ENCODE results near the gene EPHB2. TPM values are rescaled to one million over a fixed set of nuclear protein-coding genes. Genes with fewer than 3 reads are reported as not detected.

EPHB2 gene
- total and polyA plus RNA-seq, 2 of the 8 experiments (the other 6 are each of a cell fraction or from before 2014, with no cell fraction given), result 15.8 to 17.2 TPM

DNA sequence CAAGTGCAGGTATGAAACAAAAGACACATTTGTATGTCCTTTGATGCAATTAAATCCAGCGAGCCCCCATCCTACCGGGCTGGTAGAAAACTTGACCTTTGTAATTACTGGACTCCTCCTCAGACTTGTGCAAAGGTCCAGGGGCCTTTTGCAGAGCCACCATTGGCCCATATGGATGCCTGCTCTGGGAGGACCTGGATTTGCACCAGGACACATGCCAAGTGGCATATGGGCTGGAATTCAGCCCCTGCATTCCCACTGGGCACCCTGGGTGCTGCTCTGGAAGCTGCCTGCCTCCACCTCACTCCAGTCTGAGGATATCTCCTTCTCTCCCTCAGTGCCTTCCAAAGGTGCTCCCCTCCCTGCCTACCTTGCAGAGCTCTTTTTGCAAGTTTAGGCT, 226.0 kb downstream of the EPHB2 start:
- POLR2A ChIA-PET (ENCODE audit: partially characterized antibody), result no interaction called here
- H3K36me3 ChIP-seq (ENCODE audit: control insufficient read depth in 2 of 4, insufficient read depth in 4 of 4, low read length in 3 of 4), result no peaks in the 10 kb centered on the region
- H4K91ac ChIP-seq (replicated peaks; ENCODE audit: insufficient read length, low read length), result no peak overlapping the region
- no peaks in the 10 kb centered on the region for H3K4me1 ChIP-seq (replicated peaks in 1 of 4; ENCODE audit: control insufficient read depth in 3 of 4, insufficient read depth in 4 of 4, low read length in 3 of 4)
- H2BK15ac ChIP-seq (ENCODE audit: low read length), result no peak overlapping the region
- H2BK5ac ChIP-seq (ENCODE audit: low read depth, low read length), result no peak overlapping the region
- TF ChIP-seq TEAD4 (IDR thresholded peaks at IDR 0.05; ENCODE audit: low read depth, low read length) (no peak), POLR2A (IDR thresholded peaks at IDR 0.05; ENCODE audit: control extremely low read depth in 1 of 2, low read depth in 2 of 2, low read length in 2 of 2) (no peak), SP1 (IDR thresholded peaks at IDR 0.05; ENCODE audit: low read depth, low read length) (no peak), CHD1 (IDR thresholded peaks at IDR 0.05; ENCODE audit: low read depth, low read length) (no peak), SP4 (IDR thresholded peaks at IDR 0.05; ENCODE audit: low read length) (no peak), RXRA (IDR thresholded peaks at IDR 0.05; ENCODE audit: insufficient read depth, low read depth, low read length) (no peak), CHD2 (IDR thresholded peaks at IDR 0.05; ENCODE audit: low read length) (no peak), EGR1 (IDR thresholded peaks at IDR 0.05; ENCODE audit: borderline replicate concordance, low read depth, low read length) (no peak), SRF (IDR thresholded peaks at IDR 0.05; ENCODE audit: low read depth, low read length) (no peak), BRCA1 (IDR thresholded peaks at IDR 0.05; ENCODE audit: low read depth, low read length) (no peak), CEBPB (IDR thresholded peaks at IDR 0.05; ENCODE audit: low read depth, low read length) (no peak), EZH2 (IDR thresholded peaks at IDR 0.05; ENCODE audit: low read depth, low read length, severe bottlenecking) (no peak)
- TF ChIP-seq, protein P1, sequence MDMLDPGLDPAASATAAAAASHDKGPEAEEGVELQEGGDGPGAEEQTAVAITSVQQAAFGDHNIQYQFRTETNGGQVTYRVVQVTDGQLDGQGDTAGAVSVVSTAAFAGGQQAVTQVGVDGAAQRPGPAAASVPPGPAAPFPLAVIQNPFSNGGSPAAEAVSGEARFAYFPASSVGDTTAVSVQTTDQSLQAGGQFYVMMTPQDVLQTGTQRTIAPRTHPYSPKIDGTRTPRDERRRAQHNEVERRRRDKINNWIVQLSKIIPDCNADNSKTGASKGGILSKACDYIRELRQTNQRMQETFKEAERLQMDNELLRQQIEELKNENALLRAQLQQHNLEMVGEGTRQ (IDR thresholded peaks at IDR 0.05; ENCODE audit: low read length), result no peak
- H3K18ac ChIP-seq (ENCODE audit: extremely low read depth, low read length), result no peak overlapping the region
- H3K23ac ChIP-seq (ENCODE audit: insufficient read length), result no peak overlapping the region
- H3K27me3 ChIP-seq (replicated peaks in 1 of 4; ENCODE audit: control insufficient read depth in 3 of 4, extremely low read depth in 1 of 4, insufficient read depth in 3 of 4, low read length in 3 of 4), result no peaks in the 10 kb centered on the region
- FAIRE-seq (no peak), DNase-seq (ENCODE audit: low read depth in 1 of 2, low spot score in 2 of 2) (no peak)
- H3K79me1 ChIP-seq (ENCODE audit: low read depth, low read length), result no peaks in the 10 kb centered on the region
- CTCF ChIA-PET (ENCODE audit: partially characterized antibody), result interaction anchor here (0.6 to 1.3 kb wide), 4 partner anchors 13 to 545 kb away, joined by 3 to 4 read pairs (median 3); no protein-coding TSS in a partner anchor
- H4K8ac ChIP-seq (ENCODE audit: extremely low read depth, insufficient read depth, low read length), result no peak overlapping the region
- no peak overlapping the region for H3K9ac ChIP-seq (replicated peaks in 1 of 4; ENCODE audit: extremely low read depth in 1 of 4, low read depth in 3 of 4, low read length in 3 of 4)
- no peaks in the 10 kb centered on the region for H3K79me2 ChIP-seq (ENCODE audit: control insufficient read depth in 1 of 2, insufficient read depth in 2 of 2, low read length in 2 of 2)
- no peaks in the 10 kb centered on the region for H3K23me2 ChIP-seq (ENCODE audit: low read depth, low read length)
- peaks cover 0 to 10% of the 10 kb centered on the region in 2 experiments; a peak in 2 of 4 replicates for H3K9me3 ChIP-seq (ENCODE audit: insufficient read depth in 2 of 2, low read depth in 1 of 2, low read length in 1 of 2)
- no peak overlapping the region for H3K4me3 ChIP-seq (ENCODE audit: extremely low read depth in 1 of 4, insufficient read depth in 2 of 4, low read depth in 3 of 4, low read length in 4 of 4)
- WGBS, 2 experiments (ENCODE audit: extremely low coverage in 1 of 2, insufficient coverage in 1 of 2, insufficient read length in 1 of 2, insufficient replicate concordance in 2 of 2, low coverage in 1 of 2, low lambda C conversion rate in 2 of 2, missing lambda C conversion rate in 1 of 2), result 83% methylated on average over 2 of the region's 2 CpGs; no CpG with 5 or more reads in 1 of the 2 experiments
- H2BK12ac ChIP-seq (ENCODE audit: low read depth, low read length), result no peak overlapping the region
- H3K27ac ChIP-seq (ENCODE audit: low read depth, low read length), result no peak overlapping the region
- no peak overlapping the region for H3K56ac ChIP-seq (replicated peaks; ENCODE audit: insufficient read length, low read depth, low read length)
- H2AK5ac ChIP-seq (ENCODE audit: low read depth, low read length), result no peak overlapping the region
- H2BK20ac ChIP-seq (ENCODE audit: low read length), result no peak overlapping the region
- no peak overlapping the region for H3K4ac ChIP-seq (replicated peaks; ENCODE audit: insufficient read length, low read depth, low read length)
- H3K14ac ChIP-seq (ENCODE audit: insufficient read length), result no peak overlapping the region
- no peak overlapping the region for H3K4me2 ChIP-seq (ENCODE audit: insufficient read depth in 1 of 2, low read depth in 2 of 2, low read length in 2 of 2)
- H2AFZ ChIP-seq (ENCODE audit: low read length), result no peak overlapping the region
- no peaks in the 10 kb centered on the region for H4K20me1 ChIP-seq (replicated peaks in 1 of 2; ENCODE audit: control insufficient read depth in 1 of 2, insufficient read depth in 2 of 2, low read length in 2 of 2)
- no peak overlapping the region for H4K5ac ChIP-seq (ENCODE audit: insufficient read length, low read depth, low read length)
- no peak overlapping the region for H2BK120ac ChIP-seq (replicated peaks; ENCODE audit: low read depth, low read length)
